ENCODE measurements around the gene TMEM154.
A peak's percentile ranks its signal among the peaks of the same experiment; 100 is the strongest.

The TMEM154 gene

DNA sequence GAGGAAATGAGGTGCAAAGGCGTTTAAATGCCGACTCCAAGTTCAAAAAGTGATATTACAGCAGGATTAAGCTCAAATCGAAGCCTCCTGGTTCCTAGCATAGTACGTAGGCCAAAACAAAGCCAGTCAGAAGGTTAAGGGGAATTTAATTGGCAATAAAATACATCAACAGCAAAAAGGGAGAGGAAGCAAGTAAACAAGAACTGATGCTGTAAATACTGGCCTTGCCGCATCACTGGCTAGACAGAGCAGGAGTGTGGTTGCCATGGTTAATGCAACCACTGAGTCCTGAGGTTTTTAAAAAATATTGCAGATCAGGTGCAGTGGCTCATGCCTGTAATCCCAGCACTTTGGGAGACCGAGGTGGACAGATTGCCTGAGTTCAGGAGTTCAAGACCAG is 80.7 kb downstream of the TMEM154 start:
- H3K27me3 ChIP-seq (ENCODE audit: insufficient read depth, low read length), result no peaks in the 10 kb centered on the region
- no peaks in the 10 kb centered on the region for H3K36me3 ChIP-seq (ENCODE audit: insufficient read depth, low read depth, low read length)
- H3K4me3 ChIP-seq (ENCODE audit: low read length), result no peak overlapping the region
- H3K27ac ChIP-seq (ENCODE audit: low read length), result no peak overlapping the region
- H3K9ac ChIP-seq (ENCODE audit: low read depth, low read length), result no peak overlapping the region
- no peaks in the 10 kb centered on the region; the same call in 1 of the 2 replicates for H3K9me3 ChIP-seq (ENCODE audit: insufficient read depth, low read depth, low read length)
- no peaks in the 10 kb centered on the region for H3K4me1 ChIP-seq (ENCODE audit: insufficient read depth, low read length)

DNA sequence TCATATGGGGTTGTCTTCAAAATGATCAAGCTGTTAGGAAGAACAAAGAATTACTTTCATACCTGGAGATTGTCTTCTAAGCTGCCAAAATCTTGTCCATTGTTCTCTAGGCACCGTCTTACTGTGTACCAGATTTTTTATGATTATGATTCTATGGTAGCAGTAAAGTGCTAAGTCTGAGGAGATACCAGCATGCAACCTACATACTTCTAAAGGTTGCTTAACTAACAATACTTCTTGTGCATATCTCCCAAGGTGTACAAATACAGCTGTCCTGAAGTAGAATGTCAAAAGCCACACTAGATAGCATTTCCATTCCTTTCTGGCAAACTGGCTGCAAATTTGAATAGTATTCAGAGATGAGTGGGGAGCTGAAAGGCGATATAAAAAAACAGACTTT is 81.3 kb downstream of the TMEM154 start:
- Histone ChIP-seq H3K27me3 (ENCODE audit: insufficient read depth, low read length) (no peaks in the 10 kb centered on the region), H3K4me3 (ENCODE audit: low read length) (no peak overlapping the region), H3K36me3 (ENCODE audit: insufficient read depth, low read depth, low read length) (no peaks in the 10 kb centered on the region), H3K9ac (ENCODE audit: low read depth, low read length) (no peak overlapping the region), H3K27ac (ENCODE audit: low read length) (no peak overlapping the region), H3K9me3 (ENCODE audit: insufficient read depth, low read depth, low read length) (no peaks in the 10 kb centered on the region), H3K4me1 (ENCODE audit: insufficient read depth, low read length) (no peaks in the 10 kb centered on the region)

DNA sequence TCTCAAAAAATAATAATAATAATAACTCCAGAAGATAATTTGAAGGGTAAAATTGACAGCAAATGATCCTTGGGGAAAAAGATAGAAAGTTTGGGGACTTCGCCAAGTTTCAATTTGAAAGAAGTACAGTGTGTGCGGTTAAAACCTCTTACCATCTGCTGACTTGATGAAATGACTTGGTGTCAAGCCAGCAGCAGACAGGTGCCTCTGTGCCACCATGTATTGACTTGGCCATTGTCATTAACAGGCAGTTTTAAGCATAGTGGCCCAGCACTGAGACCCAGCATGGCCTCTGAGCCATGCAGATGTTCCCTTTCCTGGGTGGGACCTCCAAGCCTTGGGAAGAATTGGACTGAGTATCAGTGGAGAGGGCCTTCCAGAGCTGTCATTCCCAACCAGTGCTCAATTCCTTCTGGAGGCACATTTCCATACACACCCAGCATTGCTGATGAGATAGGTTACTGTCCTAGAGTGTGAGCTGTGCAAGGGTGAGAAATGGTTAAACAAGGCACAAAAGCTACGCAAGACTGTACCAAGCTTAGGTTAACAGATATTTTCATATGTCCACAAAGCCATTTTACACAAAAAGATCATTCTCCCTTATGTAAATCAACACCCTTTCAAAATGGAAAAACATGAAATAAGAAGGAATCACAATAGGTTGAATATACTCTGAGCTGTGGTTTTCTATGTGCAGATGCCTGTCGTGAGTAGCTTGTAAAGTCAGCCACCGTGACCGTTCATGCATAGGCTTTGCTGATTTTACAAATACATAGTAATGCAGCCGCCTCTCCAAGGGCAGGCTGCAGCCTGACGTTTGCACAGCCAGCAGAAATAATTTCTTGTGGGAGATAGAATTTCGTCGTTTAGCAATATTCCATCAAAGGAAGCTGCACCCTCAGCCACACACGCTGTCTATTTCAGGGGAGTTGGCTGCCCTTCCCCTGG is 84.5 kb downstream of the TMEM154 start:
- Histone ChIP-seq H3K27me3 (ENCODE audit: insufficient read depth, low read length) (no peaks in the 10 kb centered on the region; the same call in 1 of the 2 replicates), H3K27ac (ENCODE audit: low read length) (no peak overlapping the region), H3K4me1 (ENCODE audit: insufficient read depth, low read length) (no peaks in the 10 kb centered on the region), H3K9me3 (ENCODE audit: insufficient read depth, low read depth, low read length) (no peaks in the 10 kb centered on the region), H3K36me3 (ENCODE audit: insufficient read depth, low read depth, low read length) (no peaks in the 10 kb centered on the region), H3K4me3 (ENCODE audit: low read length) (no peak overlapping the region), H3K9ac (ENCODE audit: low read depth, low read length) (no peak overlapping the region)

DNA sequence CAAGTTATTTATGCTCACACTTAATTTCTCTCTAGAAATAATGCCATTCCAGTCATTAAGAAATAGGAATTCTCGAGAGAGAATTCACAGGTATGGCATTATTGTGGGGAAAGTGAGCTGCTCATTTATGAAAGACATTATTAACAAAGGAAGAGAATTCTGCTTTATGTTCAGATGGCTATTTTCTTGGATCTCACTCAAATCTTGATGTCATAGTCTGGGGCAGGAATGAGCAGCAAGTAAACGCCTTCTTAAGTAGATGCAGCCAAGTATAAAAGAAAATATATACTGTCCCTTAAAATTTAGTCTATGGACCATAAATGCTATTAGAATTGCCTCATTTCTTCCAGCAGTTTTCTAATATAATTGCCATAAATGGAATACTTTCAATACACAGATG is 85.7 kb downstream of the TMEM154 start:
- no peak overlapping the region for H3K27ac ChIP-seq (ENCODE audit: low read length)
- no peak overlapping the region for H3K4me3 ChIP-seq (ENCODE audit: low read length)
- no peaks in the 10 kb centered on the region for H3K36me3 ChIP-seq (ENCODE audit: insufficient read depth, low read depth, low read length)
- H3K27me3 ChIP-seq (ENCODE audit: insufficient read depth, low read length), result no peaks in the 10 kb centered on the region; the same call in 1 of the 2 replicates
- H3K9me3 ChIP-seq (ENCODE audit: insufficient read depth, low read depth, low read length), result no peaks in the 10 kb centered on the region
- H3K4me1 ChIP-seq (ENCODE audit: insufficient read depth, low read length), result no peaks in the 10 kb centered on the region
- H3K9ac ChIP-seq (ENCODE audit: low read depth, low read length), result no peak overlapping the region

DNA sequence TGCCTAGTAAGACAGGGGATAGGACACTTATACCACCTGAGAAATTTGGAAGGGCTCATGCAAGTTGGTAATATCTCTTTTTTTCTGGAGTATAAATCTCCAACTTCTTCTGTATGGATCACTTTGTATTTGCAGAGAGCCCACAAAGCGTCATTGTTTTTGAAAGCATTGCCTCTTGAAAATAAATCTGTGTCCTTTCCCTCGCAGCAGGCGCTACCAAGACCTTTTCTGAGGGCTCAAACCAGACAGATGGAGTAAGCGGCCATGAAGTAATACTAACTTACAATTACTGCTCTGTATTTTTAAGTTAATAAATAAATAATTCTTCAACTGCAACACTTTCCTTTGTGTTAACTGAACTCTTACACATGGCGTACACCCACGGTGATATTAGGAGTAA is 87.9 kb downstream of the TMEM154 start:
- Histone ChIP-seq H3K4me3 (ENCODE audit: low read length) (peak overlapping the region; percentile 53; the same call in 1 of the 2 replicates), H3K4me1 (ENCODE audit: insufficient read depth, low read length) (no peaks in the 10 kb centered on the region), H3K27me3 (ENCODE audit: insufficient read depth, low read length) (no peaks in the 10 kb centered on the region; the same call in 1 of the 2 replicates), H3K27ac (ENCODE audit: low read length) (no peak overlapping the region), H3K36me3 (ENCODE audit: insufficient read depth, low read depth, low read length) (no peaks in the 10 kb centered on the region), H3K9ac (ENCODE audit: low read depth, low read length) (0 out of 2 replicates have a peak overlapping the region, but pooled peaks have one; percentile 11), H3K9me3 (ENCODE audit: insufficient read depth, low read depth, low read length) (peaks cover 7% of the 10 kb centered on the region; the same call in 1 of the 2 replicates)

DNA sequence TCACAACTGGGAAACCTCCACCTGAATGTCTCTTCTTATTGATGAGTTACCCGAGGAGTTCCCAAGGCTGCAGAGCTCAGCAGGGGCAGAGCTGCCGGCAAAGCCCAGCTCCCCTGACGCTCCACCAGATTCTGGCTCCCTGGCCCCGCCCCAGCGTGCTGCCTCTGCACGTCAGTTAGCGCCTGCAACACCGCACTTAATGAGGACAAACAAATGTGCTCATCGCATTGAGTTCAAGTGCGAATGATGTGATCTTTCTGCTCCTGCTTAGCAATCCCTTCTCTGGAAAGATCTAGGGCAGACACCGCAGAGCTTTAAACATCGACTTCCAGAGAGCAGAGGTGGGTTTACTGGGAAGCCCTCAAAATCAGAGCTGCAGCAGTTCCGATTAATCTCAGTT is 88.4 kb downstream of the TMEM154 start:
- H3K27me3 ChIP-seq (ENCODE audit: insufficient read depth, low read length), result no peaks in the 10 kb centered on the region; the same call in 1 of the 2 replicates
- no peaks in the 10 kb centered on the region for H3K36me3 ChIP-seq (ENCODE audit: insufficient read depth, low read depth, low read length)
- peaks cover 8% of the 10 kb centered on the region; the same call in 1 of the 2 replicates for H3K9me3 ChIP-seq (ENCODE audit: insufficient read depth, low read depth, low read length)
- H3K27ac ChIP-seq (ENCODE audit: low read length), result no peak overlapping the region
- peak overlapping the region; percentile 53; the same call in 1 of the 2 replicates for H3K4me3 ChIP-seq (ENCODE audit: low read length)
- 0 out of 2 replicates have a peak overlapping the region, but pooled peaks have one; percentile 11 for H3K9ac ChIP-seq (ENCODE audit: low read depth, low read length)
- no peaks in the 10 kb centered on the region for H3K4me1 ChIP-seq (ENCODE audit: insufficient read depth, low read length)

DNA sequence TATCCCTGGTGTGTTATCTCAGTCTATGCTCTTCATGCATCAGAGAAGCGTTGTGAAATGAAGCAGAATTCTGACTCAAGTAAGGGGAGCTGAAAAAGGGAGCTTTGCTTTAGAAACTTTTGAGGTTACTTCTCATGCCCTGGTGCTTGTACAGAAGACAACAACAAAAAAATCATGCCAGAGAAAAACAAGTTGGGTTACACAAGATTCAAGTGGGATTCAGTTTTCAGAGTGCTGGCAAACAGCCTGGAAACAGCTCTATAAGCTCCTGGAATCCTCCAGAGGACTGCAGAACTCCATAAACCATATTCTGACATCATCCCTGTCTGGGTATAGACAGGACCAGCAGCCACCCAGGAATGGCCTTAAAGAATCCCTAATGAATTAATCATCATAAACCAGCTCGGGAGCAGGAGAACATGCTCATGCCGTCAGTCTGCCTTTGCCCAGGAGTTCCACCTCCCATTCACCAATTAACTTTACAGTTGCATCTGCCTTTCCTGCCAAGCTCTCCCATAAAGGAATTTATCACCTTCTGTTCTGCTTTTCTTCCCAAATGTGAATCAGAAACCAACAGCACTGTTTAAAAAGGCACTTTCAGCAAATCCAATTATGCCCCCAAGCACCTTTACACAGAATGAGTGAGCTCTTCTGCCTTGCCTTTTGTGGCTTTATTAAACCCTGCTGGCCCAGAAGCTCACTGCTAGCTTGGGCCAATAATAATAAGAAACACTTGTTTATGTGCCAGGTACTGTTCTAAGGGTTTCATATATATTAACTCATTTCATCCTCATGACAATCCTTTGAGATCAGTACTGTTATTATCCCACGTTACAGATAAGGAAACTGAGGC is 89.4 kb downstream of the TMEM154 start:
- no peaks in the 10 kb centered on the region for H3K36me3 ChIP-seq (ENCODE audit: insufficient read depth, low read depth, low read length)
- no peak overlapping the region for H3K27ac ChIP-seq (ENCODE audit: low read length)
- H3K27me3 ChIP-seq (ENCODE audit: insufficient read depth, low read length), result no peaks in the 10 kb centered on the region; the same call in 1 of the 2 replicates
- H3K4me3 ChIP-seq (ENCODE audit: low read length), result no peak overlapping the region
- peaks cover 8% of the 10 kb centered on the region; the same call in 1 of the 2 replicates for H3K9me3 ChIP-seq (ENCODE audit: insufficient read depth, low read depth, low read length)
- no peak overlapping the region for H3K9ac ChIP-seq (ENCODE audit: low read depth, low read length)
- H3K4me1 ChIP-seq (ENCODE audit: insufficient read depth, low read length), result no peaks in the 10 kb centered on the region

DNA sequence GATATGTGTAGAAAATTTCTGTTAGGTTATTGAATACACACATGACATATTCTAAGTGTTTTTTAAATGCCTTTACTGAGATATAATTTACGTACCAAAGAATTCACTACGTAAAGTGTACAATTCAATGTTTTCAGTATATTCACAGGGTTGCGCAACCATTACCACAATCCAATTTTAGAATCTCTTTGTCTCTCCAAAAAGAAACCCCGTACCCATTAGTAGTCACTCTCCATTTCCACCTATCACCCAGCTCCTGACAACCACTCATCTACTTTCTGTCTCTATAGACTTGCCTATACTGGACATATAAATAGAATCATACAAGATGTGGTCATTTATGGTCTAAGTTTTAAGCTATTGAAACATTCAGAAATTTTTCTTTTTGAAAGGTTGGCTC is 90.9 kb downstream of the TMEM154 start:
- no peaks in the 10 kb centered on the region for H3K36me3 ChIP-seq (ENCODE audit: insufficient read depth, low read depth, low read length)

DNA sequence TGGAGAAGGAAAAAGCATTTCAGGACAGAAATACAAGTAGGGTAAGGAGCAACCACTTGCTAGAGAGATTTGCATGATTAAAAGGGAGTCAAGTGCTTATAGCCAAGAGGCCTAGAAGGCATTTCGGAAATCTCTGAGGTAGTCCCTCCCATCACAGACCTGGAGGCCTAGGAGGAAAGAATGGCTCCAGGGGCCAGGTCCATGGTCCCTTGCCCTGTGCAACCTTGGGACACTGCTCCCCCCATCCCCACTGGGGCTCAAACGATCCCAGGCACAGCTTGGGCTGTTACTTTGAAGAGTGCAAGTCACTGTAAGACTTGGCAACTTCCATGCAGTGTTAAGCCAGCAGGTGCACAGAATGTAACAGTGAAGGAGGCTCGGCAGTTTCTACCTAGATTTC is 92.7 kb downstream of the TMEM154 start:
- no peak overlapping the region for H3K27ac ChIP-seq (ENCODE audit: low read length)
- H3K4me1 ChIP-seq (ENCODE audit: insufficient read depth, low read length), result no peaks in the 10 kb centered on the region
- no peaks in the 10 kb centered on the region for H3K36me3 ChIP-seq (ENCODE audit: insufficient read depth, low read depth, low read length)
- H3K27me3 ChIP-seq (ENCODE audit: insufficient read depth, low read length), result no peaks in the 10 kb centered on the region; the same call in 1 of the 2 replicates
- no peak overlapping the region for H3K4me3 ChIP-seq (ENCODE audit: low read length)
- H3K9ac ChIP-seq (ENCODE audit: low read depth, low read length), result no peak overlapping the region
- peaks cover 8% of the 10 kb centered on the region; the same call in 1 of the 2 replicates for H3K9me3 ChIP-seq (ENCODE audit: insufficient read depth, low read depth, low read length)

More for the DNA sequence above, 90.9 kb downstream of the TMEM154 start:
- peaks cover 8% of the 10 kb centered on the region; the same call in 1 of the 2 replicates for H3K9me3 ChIP-seq (ENCODE audit: insufficient read depth, low read depth, low read length)
- no peaks in the 10 kb centered on the region; the same call in 1 of the 2 replicates for H3K27me3 ChIP-seq (ENCODE audit: insufficient read depth, low read length)
- no peak overlapping the region for H3K9ac ChIP-seq (ENCODE audit: low read depth, low read length)
- no peak overlapping the region for H3K27ac ChIP-seq (ENCODE audit: low read length)
- no peak overlapping the region for H3K4me3 ChIP-seq (ENCODE audit: low read length)
- no peaks in the 10 kb centered on the region for H3K4me1 ChIP-seq (ENCODE audit: insufficient read depth, low read length)

DNA sequence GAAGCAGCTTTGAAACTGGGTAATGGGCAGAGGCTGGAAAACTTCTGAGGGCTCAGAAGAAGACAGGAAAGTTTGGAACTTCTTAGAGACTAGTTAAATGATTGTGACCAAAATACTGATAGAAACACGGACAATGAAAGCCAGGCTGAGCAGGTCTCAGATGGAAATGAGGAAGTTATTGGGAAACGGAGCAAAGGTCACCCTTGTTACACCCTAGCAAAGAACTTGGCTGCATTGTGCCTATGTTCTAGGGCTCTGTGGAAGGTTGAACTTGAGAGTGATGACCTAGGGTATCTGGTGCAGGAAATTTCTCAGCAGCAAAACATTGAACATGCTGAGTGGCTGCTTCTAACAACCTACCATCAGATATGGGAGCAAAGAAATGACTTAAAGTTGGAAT is 93.1 kb downstream of the TMEM154 start:
- Histone ChIP-seq H3K9me3 (ENCODE audit: insufficient read depth, low read depth, low read length) (peaks cover 8% of the 10 kb centered on the region; the same call in 1 of the 2 replicates), H3K27ac (ENCODE audit: low read length) (no peak overlapping the region), H3K4me3 (ENCODE audit: low read length) (no peak overlapping the region), H3K36me3 (ENCODE audit: insufficient read depth, low read depth, low read length) (no peaks in the 10 kb centered on the region), H3K27me3 (ENCODE audit: insufficient read depth, low read length) (no peaks in the 10 kb centered on the region; the same call in 1 of the 2 replicates), H3K4me1 (ENCODE audit: insufficient read depth, low read length) (no peaks in the 10 kb centered on the region), H3K9ac (ENCODE audit: low read depth, low read length) (no peak overlapping the region)

DNA sequence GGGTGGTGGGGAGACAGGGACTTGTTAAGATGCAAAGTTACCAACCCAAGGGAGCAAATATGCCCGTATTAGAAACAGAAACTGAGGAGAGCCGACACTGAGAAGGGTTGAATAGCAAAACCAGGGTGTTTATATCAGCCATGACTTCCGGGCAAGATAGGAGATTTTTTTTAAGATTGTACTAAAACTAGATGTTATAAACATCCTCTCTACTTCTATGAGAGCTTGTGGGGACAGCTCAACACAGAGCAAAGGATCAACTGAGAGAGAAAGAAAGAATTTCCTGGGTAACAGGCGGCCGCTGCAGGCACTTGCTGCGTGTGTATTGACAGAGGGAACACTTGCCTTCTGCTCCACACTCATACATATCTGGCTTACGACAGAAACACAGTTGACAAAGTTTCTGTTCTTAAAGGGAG is 94.8 kb downstream of the TMEM154 start:
- Histone ChIP-seq H3K9ac (ENCODE audit: low read depth, low read length) (no peak overlapping the region), H3K36me3 (ENCODE audit: insufficient read depth, low read depth, low read length) (no peaks in the 10 kb centered on the region), H3K27me3 (ENCODE audit: insufficient read depth, low read length) (no peaks in the 10 kb centered on the region), H3K27ac (ENCODE audit: low read length) (no peak overlapping the region), H3K9me3 (ENCODE audit: insufficient read depth, low read depth, low read length) (peaks cover 8% of the 10 kb centered on the region; the same call in 1 of the 2 replicates), H3K4me3 (ENCODE audit: low read length) (no peak overlapping the region), H3K4me1 (ENCODE audit: insufficient read depth, low read length) (no peaks in the 10 kb centered on the region)
